HepG2 (cell line): Measurements from ENCODE around the gene LANCL2. TPM values are rescaled to one million over a fixed set of nuclear protein-coding genes. Genes with fewer than 3 reads are reported as not detected.

Source experiments
- ARNTL ChIP-seq: sonication (generic); formaldehyde crosslinking; IDR thresholded peaks from 2 replicates; pipeline ENCODE4 v1.4.0; 2020; ENCODE audit warnings: mild to moderate bottlenecking, missing genetic modification reagents
- NFKB2 ChIP-seq: sonication (generic); formaldehyde crosslinking; IDR thresholded peaks from 2 replicates; pipeline ENCODE4 v1.4.0; 2020; ENCODE audit warnings: missing genetic modification reagents, borderline replicate concordance
- NFYB ChIP-seq: sonication (generic); formaldehyde crosslinking; IDR thresholded peaks from 2 replicates; pipeline ENCODE4 v1.4.0; 2020; ENCODE audit warnings: missing genetic modification reagents
- NRL ChIP-seq: sonication (generic); formaldehyde crosslinking; IDR thresholded peaks from 2 replicates; pipeline ENCODE4 v1.5.0; 2020; ENCODE audit warnings: missing genetic modification reagents, mild to moderate bottlenecking, moderate library complexity, borderline replicate concordance
- PITX1 ChIP-seq: sonication (generic); formaldehyde crosslinking; IDR thresholded peaks from 2 replicates; pipeline ENCODE4 v1.5.1; 2020; ENCODE audit warnings: mild to moderate bottlenecking, missing genetic modification reagents
- ZNF224 ChIP-seq: sonication (generic); formaldehyde crosslinking; IDR thresholded peaks from 2 replicates; pipeline ENCODE4 v1.5.0; 2020; ENCODE audit warnings: mild to moderate bottlenecking, missing genetic modification reagents
- ZNF782 ChIP-seq: sonication (generic); formaldehyde crosslinking; IDR thresholded peaks from 2 replicates; pipeline ENCODE4 v1.4.0; 2020; ENCODE audit warnings: missing genetic modification reagents, mild to moderate bottlenecking, borderline replicate concordance
- ZNF850 ChIP-seq: sonication (generic); formaldehyde crosslinking; conservative IDR thresholded peaks from 2 replicates; pipeline ENCODE4 v1.9.0; 2021; ENCODE audit warnings: mild to moderate bottlenecking, missing genetic modification reagents
- polyA plus RNA-seq, 8 experiments: library from polyadenylated mRNA; depleted of rRNA in 3 of 8; stranded (reverse) in 7 of 8; unstranded in 1 of 8; fragments of >200 nt; fragmentation: Illumina TruSeq in 4 of 8; extraction: Trizol in 4 of 8; gene quantifications; 2 replicates each; pipeline versions ENCODE4 v1.2.1 to v1.2.3, GENCODE V29; 2011 to 2016; ENCODE audit warnings: low read depth in 4 of 8, missing spikeins in 1 of 8, mixed read lengths in 1 of 8; ENCODE audit not compliant: insufficient read depth in 1 of 8
- total RNA-seq, 5 experiments: library from RNA; depleted of rRNA; stranded (reverse); fragments of >200 nt; fragmentation: Illumina TruSeq; extraction: Trizol; gene quantifications; 2 replicates each; pipeline ENCODE4 v1.2.3, GENCODE V29; 2016; ENCODE audit warnings: low read depth in 1 of 5
- TF ChIP-seq, protein P1 (sequence below), 2 experiments: IDR thresholded peaks; 2 replicates each; pipeline ENCODE4 v1.6.1; 2011 to 2012; ENCODE audit warnings: low read length in 2 of 2, borderline replicate concordance in 1 of 2, low read depth in 1 of 2, mild to moderate bottlenecking in 1 of 2, moderate library complexity in 1 of 2
- TF ChIP-seq, protein P2 (sequence below): sonication (generic); formaldehyde crosslinking; IDR thresholded peaks from 2 replicates; pipeline ENCODE4 v1.4.0; 2020; ENCODE audit warnings: missing genetic modification reagents
- TF ChIP-seq, protein P3 (sequence below): sonication (generic); formaldehyde crosslinking; IDR thresholded peaks from 2 replicates; pipeline ENCODE4 v1.5.0; 2020; ENCODE audit warnings: missing genetic modification reagents
- TF ChIP-seq, protein P4 (sequence below): sonication (generic); formaldehyde crosslinking; IDR thresholded peaks from 2 replicates; pipeline ENCODE4 v1.5.1; 2020; ENCODE audit warnings: mild to moderate bottlenecking, missing genetic modification reagents, borderline replicate concordance

Gene LANCL2
- total and polyA plus RNA-seq, 2 of the 13 experiments (the other 11 are each of a cell fraction or from before 2014, with no cell fraction given): 10.0 to 13.8 TPM

DNA sequence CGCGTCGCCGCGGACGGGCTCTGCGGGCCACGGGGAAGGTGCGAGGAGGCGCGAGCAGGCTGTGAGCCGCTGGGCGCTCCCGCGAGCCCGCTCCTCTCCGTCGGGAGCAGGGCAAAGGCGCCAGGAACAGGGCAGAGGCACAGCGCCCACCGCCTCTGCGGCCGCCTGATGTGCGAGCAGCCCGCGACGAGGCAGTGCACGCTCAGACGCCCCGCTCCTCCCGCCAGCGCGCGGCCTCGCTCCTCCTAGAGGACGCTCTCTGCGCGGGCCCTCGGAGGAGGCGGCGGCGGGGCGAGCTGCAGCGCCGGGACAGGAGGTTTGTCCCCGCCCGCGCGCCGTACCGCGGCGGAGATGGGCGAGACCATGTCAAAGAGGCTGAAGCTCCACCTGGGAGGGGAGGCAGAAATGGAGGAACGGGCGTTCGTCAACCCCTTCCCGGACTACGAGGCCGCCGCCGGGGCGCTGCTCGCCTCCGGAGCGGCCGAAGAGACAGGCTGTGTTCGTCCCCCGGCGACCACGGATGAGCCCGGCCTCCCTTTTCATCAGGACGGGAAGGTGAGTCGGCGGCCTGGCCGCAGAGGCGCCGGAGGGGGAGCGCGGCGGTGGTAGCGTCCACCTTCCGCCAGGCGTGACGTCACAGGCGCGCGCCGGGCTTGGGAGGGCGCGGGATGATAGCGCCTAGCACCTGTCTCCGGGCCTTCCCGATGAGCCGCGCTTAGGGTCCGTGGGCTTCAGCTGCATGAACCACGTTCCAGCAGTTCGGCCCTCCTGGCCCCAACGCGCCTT, 731 bp downstream of the LANCL2 start (continued):
- peak; percentile 80 for TF ChIP-seq NRL (CRISPR knock-in tag)
- peak; percentile 42; the same call in 1 of the 2 replicates for TF ChIP-seq PITX1 (CRISPR knock-in tag)
- TF ChIP-seq, protein P1, sequence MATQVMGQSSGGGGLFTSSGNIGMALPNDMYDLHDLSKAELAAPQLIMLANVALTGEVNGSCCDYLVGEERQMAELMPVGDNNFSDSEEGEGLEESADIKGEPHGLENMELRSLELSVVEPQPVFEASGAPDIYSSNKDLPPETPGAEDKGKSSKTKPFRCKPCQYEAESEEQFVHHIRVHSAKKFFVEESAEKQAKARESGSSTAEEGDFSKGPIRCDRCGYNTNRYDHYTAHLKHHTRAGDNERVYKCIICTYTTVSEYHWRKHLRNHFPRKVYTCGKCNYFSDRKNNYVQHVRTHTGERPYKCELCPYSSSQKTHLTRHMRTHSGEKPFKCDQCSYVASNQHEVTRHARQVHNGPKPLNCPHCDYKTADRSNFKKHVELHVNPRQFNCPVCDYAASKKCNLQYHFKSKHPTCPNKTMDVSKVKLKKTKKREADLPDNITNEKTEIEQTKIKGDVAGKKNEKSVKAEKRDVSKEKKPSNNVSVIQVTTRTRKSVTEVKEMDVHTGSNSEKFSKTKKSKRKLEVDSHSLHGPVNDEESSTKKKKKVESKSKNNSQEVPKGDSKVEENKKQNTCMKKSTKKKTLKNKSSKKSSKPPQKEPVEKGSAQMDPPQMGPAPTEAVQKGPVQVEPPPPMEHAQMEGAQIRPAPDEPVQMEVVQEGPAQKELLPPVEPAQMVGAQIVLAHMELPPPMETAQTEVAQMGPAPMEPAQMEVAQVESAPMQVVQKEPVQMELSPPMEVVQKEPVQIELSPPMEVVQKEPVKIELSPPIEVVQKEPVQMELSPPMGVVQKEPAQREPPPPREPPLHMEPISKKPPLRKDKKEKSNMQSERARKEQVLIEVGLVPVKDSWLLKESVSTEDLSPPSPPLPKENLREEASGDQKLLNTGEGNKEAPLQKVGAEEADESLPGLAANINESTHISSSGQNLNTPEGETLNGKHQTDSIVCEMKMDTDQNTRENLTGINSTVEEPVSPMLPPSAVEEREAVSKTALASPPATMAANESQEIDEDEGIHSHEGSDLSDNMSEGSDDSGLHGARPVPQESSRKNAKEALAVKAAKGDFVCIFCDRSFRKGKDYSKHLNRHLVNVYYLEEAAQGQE (IDR thresholded peaks at IDR 0.05; ENCODE audit: borderline replicate concordance in 1 of 2, low read depth in 1 of 2, low read length in 2 of 2): peak in 1 of 2 experiments; percentile 25; a peak in 1 of 4 replicates
- TF ChIP-seq NFKB2 (CRISPR knock-in tag): peak; percentile 92; the same call in 1 of the 2 replicates
- TF ChIP-seq ZNF850 (CRISPR knock-in tag): 0 out of 2 replicates have a peak, but pooled peaks have one; percentile 47
- peak; percentile 14; the same call in 1 of the 2 replicates for TF ChIP-seq ARNTL (CRISPR knock-in tag)
- no peak for TF ChIP-seq ZNF224 (CRISPR knock-in tag)
- TF ChIP-seq, protein P2, sequence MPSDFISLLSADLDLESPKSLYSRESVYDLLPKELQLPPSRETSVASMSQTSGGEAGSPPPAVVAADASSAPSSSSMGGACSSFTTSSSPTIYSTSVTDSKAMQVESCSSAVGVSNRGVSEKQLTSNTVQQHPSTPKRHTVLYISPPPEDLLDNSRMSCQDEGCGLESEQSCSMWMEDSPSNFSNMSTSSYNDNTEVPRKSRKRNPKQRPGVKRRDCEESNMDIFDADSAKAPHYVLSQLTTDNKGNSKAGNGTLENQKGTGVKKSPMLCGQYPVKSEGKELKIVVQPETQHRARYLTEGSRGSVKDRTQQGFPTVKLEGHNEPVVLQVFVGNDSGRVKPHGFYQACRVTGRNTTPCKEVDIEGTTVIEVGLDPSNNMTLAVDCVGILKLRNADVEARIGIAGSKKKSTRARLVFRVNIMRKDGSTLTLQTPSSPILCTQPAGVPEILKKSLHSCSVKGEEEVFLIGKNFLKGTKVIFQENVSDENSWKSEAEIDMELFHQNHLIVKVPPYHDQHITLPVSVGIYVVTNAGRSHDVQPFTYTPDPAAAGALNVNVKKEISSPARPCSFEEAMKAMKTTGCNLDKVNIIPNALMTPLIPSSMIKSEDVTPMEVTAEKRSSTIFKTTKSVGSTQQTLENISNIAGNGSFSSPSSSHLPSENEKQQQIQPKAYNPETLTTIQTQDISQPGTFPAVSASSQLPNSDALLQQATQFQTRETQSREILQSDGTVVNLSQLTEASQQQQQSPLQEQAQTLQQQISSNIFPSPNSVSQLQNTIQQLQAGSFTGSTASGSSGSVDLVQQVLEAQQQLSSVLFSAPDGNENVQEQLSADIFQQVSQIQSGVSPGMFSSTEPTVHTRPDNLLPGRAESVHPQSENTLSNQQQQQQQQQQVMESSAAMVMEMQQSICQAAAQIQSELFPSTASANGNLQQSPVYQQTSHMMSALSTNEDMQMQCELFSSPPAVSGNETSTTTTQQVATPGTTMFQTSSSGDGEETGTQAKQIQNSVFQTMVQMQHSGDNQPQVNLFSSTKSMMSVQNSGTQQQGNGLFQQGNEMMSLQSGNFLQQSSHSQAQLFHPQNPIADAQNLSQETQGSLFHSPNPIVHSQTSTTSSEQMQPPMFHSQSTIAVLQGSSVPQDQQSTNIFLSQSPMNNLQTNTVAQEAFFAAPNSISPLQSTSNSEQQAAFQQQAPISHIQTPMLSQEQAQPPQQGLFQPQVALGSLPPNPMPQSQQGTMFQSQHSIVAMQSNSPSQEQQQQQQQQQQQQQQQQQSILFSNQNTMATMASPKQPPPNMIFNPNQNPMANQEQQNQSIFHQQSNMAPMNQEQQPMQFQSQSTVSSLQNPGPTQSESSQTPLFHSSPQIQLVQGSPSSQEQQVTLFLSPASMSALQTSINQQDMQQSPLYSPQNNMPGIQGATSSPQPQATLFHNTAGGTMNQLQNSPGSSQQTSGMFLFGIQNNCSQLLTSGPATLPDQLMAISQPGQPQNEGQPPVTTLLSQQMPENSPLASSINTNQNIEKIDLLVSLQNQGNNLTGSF (CRISPR knock-in tag): no peak
- TF ChIP-seq ZNF782 (CRISPR knock-in tag): 0 out of 2 replicates have a peak, but pooled peaks have one; percentile 35
- TF ChIP-seq, protein P3, sequence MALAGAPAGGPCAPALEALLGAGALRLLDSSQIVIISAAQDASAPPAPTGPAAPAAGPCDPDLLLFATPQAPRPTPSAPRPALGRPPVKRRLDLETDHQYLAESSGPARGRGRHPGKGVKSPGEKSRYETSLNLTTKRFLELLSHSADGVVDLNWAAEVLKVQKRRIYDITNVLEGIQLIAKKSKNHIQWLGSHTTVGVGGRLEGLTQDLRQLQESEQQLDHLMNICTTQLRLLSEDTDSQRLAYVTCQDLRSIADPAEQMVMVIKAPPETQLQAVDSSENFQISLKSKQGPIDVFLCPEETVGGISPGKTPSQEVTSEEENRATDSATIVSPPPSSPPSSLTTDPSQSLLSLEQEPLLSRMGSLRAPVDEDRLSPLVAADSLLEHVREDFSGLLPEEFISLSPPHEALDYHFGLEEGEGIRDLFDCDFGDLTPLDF (CRISPR knock-in tag): peak; percentile 59
- TF ChIP-seq, protein P4, sequence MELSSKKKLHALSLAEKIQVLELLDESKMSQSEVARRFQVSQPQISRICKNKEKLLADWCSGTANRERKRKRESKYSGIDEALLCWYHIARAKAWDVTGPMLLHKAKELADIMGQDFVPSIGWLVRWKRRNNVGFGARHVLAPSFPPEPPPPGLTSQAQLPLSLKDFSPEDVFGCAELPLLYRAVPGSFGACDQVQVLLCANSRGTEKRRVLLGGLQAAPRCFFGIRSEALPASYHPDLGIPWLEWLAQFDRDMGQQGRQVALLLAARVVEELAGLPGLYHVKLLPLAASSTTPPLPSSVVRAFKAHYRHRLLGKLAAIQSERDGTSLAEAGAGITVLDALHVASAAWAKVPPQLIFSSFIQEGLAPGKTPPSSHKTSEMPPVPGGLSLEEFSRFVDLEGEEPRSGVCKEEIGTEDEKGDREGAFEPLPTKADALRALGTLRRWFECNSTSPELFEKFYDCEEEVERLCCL (CRISPR knock-in tag): no peak
- TF ChIP-seq NFYB (CRISPR knock-in tag): peak; percentile 21; the same call in 1 of the 2 replicates
